ENCODE data around the gene TUT4. TPM values are rescaled to one million over a fixed set of nuclear protein-coding genes. Genes with fewer than 3 reads are reported as not detected.

Gene TUT4
- total and polyA plus RNA-seq, 2 of the 4 experiments (the other 2 are of a cell fraction): 10.9 to 40.0 TPM

GRCh38 chr1:52582116-52582696 lies 29.3 kb upstream of the TUT4 start:
- no peak overlapping the region for H3K14ac ChIP-seq (replicated peaks; ENCODE audit: low read depth, low read length)
- no peak overlapping the region for H3K9ac ChIP-seq (ENCODE audit: low read depth, low read length)
- H3K9me3 ChIP-seq (ENCODE audit: control insufficient read depth, insufficient read depth, low read length): no peaks in the 10 kb centered on the region
- CTCF ChIA-PET: no interaction called here
- POLR2A ChIA-PET (ENCODE audit: unreplicated experiment): no interaction called here
- no peak overlapping the region for H4K8ac ChIP-seq (ENCODE audit: low read depth in 2 of 2, low read length in 2 of 2)
- intact Hi-C loops (cut with micrococcal nuclease): no loop called here
- no peak overlapping the region for H3K18ac ChIP-seq (ENCODE audit: low read depth, low read length)
- H3K4me3 ChIP-seq (ENCODE audit: insufficient read depth, low read depth, low read length): no peak overlapping the region
- H3K4me2 ChIP-seq (ENCODE audit: low read depth, low read length): no peak overlapping the region
- no peak overlapping the region for H4K5ac ChIP-seq (ENCODE audit: low read depth, low read length)
- TF ChIP-seq POLR2A (IDR thresholded peaks at IDR 0.05; ENCODE audit: low read depth, low read length) (no peak), CTCF (conservative IDR thresholded peaks at IDR 0.05; ENCODE audit: low read depth, low read length) (no peak), RFX5 (IDR thresholded peaks at IDR 0.05; ENCODE audit: low read depth, low read length) (no peak), FOS (IDR thresholded peaks at IDR 0.05; ENCODE audit: low read depth, low read length) (no peak), MXI1 (IDR thresholded peaks at IDR 0.05; ENCODE audit: borderline replicate concordance, low read depth, low read length) (no peak)
- BruUV-seq (replicated peaks): no TSS peak
- H2BK120ac ChIP-seq (ENCODE audit: low read depth, low read length): no peak overlapping the region
- H2BK5ac ChIP-seq (ENCODE audit: low read depth, low read length, poor library complexity, severe bottlenecking): no peak overlapping the region
- H2AFZ ChIP-seq (replicated peaks; ENCODE audit: low read length, poor library complexity): no peak overlapping the region
- H3K27me3 ChIP-seq (ENCODE audit: control insufficient read depth, insufficient read depth, low read length): peaks cover 21% of the 10 kb centered on the region
- no peaks in the 10 kb centered on the region for H4K20me1 ChIP-seq (ENCODE audit: insufficient read depth, low read length)
- no peak overlapping the region for H2AK5ac ChIP-seq (ENCODE audit: low read depth, low read length)
- H3K23ac ChIP-seq (ENCODE audit: low read depth, low read length): no peak overlapping the region
- H2BK15ac ChIP-seq (ENCODE audit: low read depth, low read length): no peak overlapping the region
- no peak overlapping the region for H2AK9ac ChIP-seq (replicated peaks; ENCODE audit: low read depth, low read length, poor library complexity)
- in situ Hi-C loops (cut with MboI; ENCODE audit: low sequenced_read_pairs): no loop called here
- no peaks in the 10 kb centered on the region for H3K79me1 ChIP-seq (ENCODE audit: low read depth in 1 of 2, low read length in 2 of 2)
- no peak overlapping the region for H4K91ac ChIP-seq (ENCODE audit: insufficient read depth, low read depth, low read length)
- no peak for DNase-seq
- no peak overlapping the region for H3K27ac ChIP-seq (ENCODE audit: insufficient read depth, low read length)
- H3K56ac ChIP-seq (ENCODE audit: extremely low read depth, insufficient read depth, low read length): no peak overlapping the region
- no peaks in the 10 kb centered on the region for H3K36me3 ChIP-seq (ENCODE audit: control insufficient read depth, insufficient read depth, low read length)
- H3K9me1 ChIP-seq (ENCODE audit: insufficient read depth, low read length): no peaks in the 10 kb centered on the region
- ATAC-seq (ENCODE audit: low read depth): no peak
- H3K4me1 ChIP-seq (ENCODE audit: control insufficient read depth, insufficient read depth, low read length): peaks cover 1% of the 10 kb centered on the region; the same call in 1 of the 2 replicates
- H3K4ac ChIP-seq (ENCODE audit: low read depth, low read length): no peak overlapping the region
- dilution Hi-C loops (cut with HindIII; ENCODE audit: low sequenced_read_pairs, unreplicated experiment): no loop called here
- no CpG with 5 or more reads among the region's 10 CpGs for WGBS, 2 experiments (ENCODE audit: extremely low coverage in 2 of 2, insufficient read length in 1 of 2)
- no peak overlapping the region for H2BK20ac ChIP-seq (ENCODE audit: low read depth, low read length)
